HCT116 (cell line): ENCODE measurements around the gene GOT1. TPM values are rescaled to one million over a fixed set of nuclear protein-coding genes. Genes with fewer than 3 reads are reported as not detected.

Source experiments
- ATAC-seq: fragments of 200-7000 bp; cut with Tn5 transposase; 2 replicates; pipeline ENCODE4 v1.9.1; 2020; ENCODE audit warnings: mild to moderate bottlenecking, moderate library complexity
- BruUV-seq: library from RNA; stranded (reverse); fragments of 400-500 nt; replicated peaks from 2 replicates; lab custom pipeline; 2021; lab: Mats Ljungman, UMichigan
- CTCF ChIA-PET: fragments of 300-600 bp; sonication (Branson Sonifier 250); formaldehyde crosslinking; loops from one replicate; lab custom pipeline; 2021; ENCODE audit warnings: antibody characterized with exemption; lab: Charles Lee
- POLR2A ChIA-PET: fragments of 300-600, 350-600 bp; sonication (Branson Sonifier 250); formaldehyde crosslinking; loops from one replicate; lab custom pipeline; 2021; ENCODE audit warnings: antibody characterized with exemption; lab: Charles Lee
- RAD21 ChIA-PET, 2 experiments: fragments of 300-600 bp; sonication (Branson Sonifier 250); formaldehyde crosslinking; loops; one replicate each; lab custom pipeline; 2023; ENCODE audit warnings: low total read pairs in 2 of 2; ENCODE audit not compliant: uncharacterized antibody in 2 of 2, unreplicated experiment in 2 of 2, low non-redundant PET in 1 of 2; lab: Charles Lee
- DNase-seq: peaks from one replicate; pipeline ENCODE4 v3.0.0-alpha.2; 2010; ENCODE audit warnings: low read depth, low spot score
- H2AFZ ChIP-seq: fragments of 200-600 bp; shearing (Covaris generic), sonication (generic); 2 replicates; pipeline ENCODE4 v1.6.1; 2017; ENCODE audit warnings: low read depth, mixed run types, mixed read lengths, antibody characterized with exemption, low read length; ENCODE audit not compliant: poor library complexity, severe bottlenecking
- H3K27ac ChIP-seq: 2 replicates; pipeline ENCODE4 v1.5.1; 2012; ENCODE audit warnings: low read depth, low read length
- H3K27me3 ChIP-seq: fragments of 200-600 bp; sonication (generic); 2 replicates; pipeline ENCODE4 v1.6.1; 2016; ENCODE audit warnings: mixed run types, low read length, mixed read lengths; ENCODE audit not compliant: insufficient read depth
- H3K36me3 ChIP-seq, 2 experiments: fragments of 200-500 bp in 1 of 2; fragments of 200-600 bp in 1 of 2; sonication (Bioruptor generic) in 1 of 2; sonication (generic) in 1 of 2; 2 replicates each; pipeline versions ENCODE4 v1.5.1 to v1.6.1; 2014 to 2016; ENCODE audit warnings: low read length in 2 of 2, inconsistent platforms in 1 of 2, mixed read lengths in 1 of 2, mixed run types in 1 of 2; ENCODE audit not compliant: insufficient read depth in 2 of 2, control insufficient read depth in 1 of 2
- H3K4me1 ChIP-seq, 2 experiments: fragments of 200-600 bp in 1 of 2; sonication (generic) in 1 of 2; 2 replicates each; pipeline versions ENCODE4 v1.5.1 to v1.6.1; 2012 to 2017; ENCODE audit warnings: low read length in 2 of 2, inconsistent platforms in 1 of 2, mild to moderate bottlenecking in 1 of 2, mixed read lengths in 1 of 2, mixed run types in 1 of 2, moderate library complexity in 1 of 2; ENCODE audit not compliant: insufficient read depth in 2 of 2, control insufficient read depth in 1 of 2
- H3K4me2 ChIP-seq: fragments of 200-600 bp; sonication (generic); 2 replicates; pipeline ENCODE4 v1.6.1; 2017; ENCODE audit warnings: mixed run types, low read length, mixed read lengths
- H3K4me3 ChIP-seq, 2 experiments: fragments of 200-600 bp in 1 of 2; sonication (generic) in 1 of 2; replicated peaks in 1 of 2; 2 replicates each; pipeline ENCODE4 v1.5.1; 2011 to 2016; ENCODE audit warnings: low read length in 2 of 2, control low read depth in 1 of 2, low read depth in 1 of 2, mild to moderate bottlenecking in 1 of 2, mixed read lengths in 1 of 2, mixed run types in 1 of 2
- H3K79me2 ChIP-seq: fragments of 200-600 bp; sonication (generic); 2 replicates; pipeline ENCODE4 v1.6.1; 2017; ENCODE audit warnings: mild to moderate bottlenecking, mixed run types, low read length, moderate library complexity, mixed read lengths; ENCODE audit not compliant: insufficient read depth
- H3K9ac ChIP-seq: fragments of 200-600 bp; sonication (generic); 2 replicates; pipeline ENCODE4 v1.6.1; 2016; ENCODE audit warnings: low read length, mixed read lengths
- H3K9me2 ChIP-seq: fragments of 200-600 bp; sonication (generic), shearing (Covaris generic); 2 replicates; pipeline ENCODE4 v1.6.1; 2017; ENCODE audit warnings: mixed run types, mild to moderate bottlenecking, moderate library complexity; ENCODE audit not compliant: insufficient read depth
- H3K9me3 ChIP-seq, 2 experiments: fragments of 200-500 bp in 1 of 2; fragments of 200-600 bp in 1 of 2; sonication (Bioruptor generic) in 1 of 2; sonication (generic) in 1 of 2; 2 replicates each; pipeline ENCODE4 v1.6.1; 2014 to 2017; ENCODE audit warnings: low read length in 2 of 2, mixed read lengths in 2 of 2, inconsistent platforms in 1 of 2, low read depth in 1 of 2, mild to moderate bottlenecking in 1 of 2, mixed run types in 1 of 2, moderate library complexity in 1 of 2; ENCODE audit not compliant: control insufficient read depth in 1 of 2, insufficient read depth in 1 of 2
- H4K20me1 ChIP-seq: fragments of 200-600 bp; sonication (generic), shearing (Covaris generic); 2 replicates; pipeline ENCODE4 v1.6.1; 2017; ENCODE audit warnings: mixed run types, mild to moderate bottlenecking, moderate library complexity; ENCODE audit not compliant: insufficient read depth
- ATF3 ChIP-seq: IDR thresholded peaks from 2 replicates; pipeline ENCODE4 v1.6.1; 2012
- CEBPB ChIP-seq: IDR thresholded peaks from 2 replicates; pipeline ENCODE4 v1.6.1; 2012; ENCODE audit warnings: low read depth
- EZH2 ChIP-seq: fragments of 200-600 bp; sonication (generic); IDR thresholded peaks from 2 replicates; pipeline ENCODE4 v1.6.1; 2017; ENCODE audit warnings: antibody characterized with exemption, mixed run types
- FOSL1 ChIP-seq: IDR thresholded peaks from 2 replicates; pipeline ENCODE4 v1.6.1; 2012; ENCODE audit warnings: low read depth
- JUND ChIP-seq: IDR thresholded peaks from 2 replicates; pipeline ENCODE4 v1.6.1; 2012
- MAX ChIP-seq: IDR thresholded peaks from 2 replicates; pipeline ENCODE4 v1.6.1; 2012
- POLR2AphosphoS5 ChIP-seq: IDR thresholded peaks from 2 replicates; pipeline ENCODE4 v1.6.1; 2011; ENCODE audit warnings: mild to moderate bottlenecking, low read depth, low read length, moderate library complexity
- RAD21 ChIP-seq: IDR thresholded peaks from 2 replicates; pipeline ENCODE4 v1.6.1; 2012; ENCODE audit warnings: low read depth, mild to moderate bottlenecking
- REST ChIP-seq: IDR thresholded peaks from 2 replicates; pipeline ENCODE4 v1.6.1; 2012; ENCODE audit warnings: low read depth
- SP1 ChIP-seq: IDR thresholded peaks from 2 replicates; pipeline ENCODE4 v1.6.1; 2012; ENCODE audit warnings: low read depth
- SRF ChIP-seq: IDR thresholded peaks from 2 replicates; pipeline ENCODE4 v1.6.1; 2012; ENCODE audit warnings: low read depth
- TCF7L2 ChIP-seq: IDR thresholded peaks from 2 replicates; pipeline ENCODE4 v1.7.0; 2011; ENCODE audit warnings: borderline replicate concordance, inconsistent platforms; ENCODE audit not compliant: insufficient read depth, insufficient read length; ENCODE audit errors: extremely low read depth
- YY1 ChIP-seq: IDR thresholded peaks from 2 replicates; pipeline ENCODE4 v1.6.1; 2011; ENCODE audit warnings: low read length, low read depth, moderate library complexity, mild to moderate bottlenecking; ENCODE audit not compliant: insufficient replicate concordance; ENCODE audit errors: extremely low read depth
- ZFX ChIP-seq: fragments of 450-650 bp; IDR thresholded peaks from 2 replicates; pipeline ENCODE4 v1.6.1; 2017
- intact Hi-C: fragments of 100-400 bp; cut with micrococcal nuclease; formaldehyde crosslinking; loops from 2 replicates; pipeline ENCODE4 v1.10.0; 2022
- total RNA-seq: library from RNA; stranded (reverse); gene quantifications from one replicate; pipeline ENCODE4 v1.2.1, GENCODE V29; 2021; ENCODE audit not compliant: unreplicated experiment

GOT1 gene
- total RNA-seq, 1 experiment from 2014 or later, result 135 TPM

- no peak overlapping the region for H3K4me2 ChIP-seq
- no peaks in the 10 kb centered on the region for H3K79me2 ChIP-seq
- BruUV-seq, result no TSS peak
- no peak for ATAC-seq
- H3K9me3 ChIP-seq, result no peaks in the 10 kb centered on the region
- peaks cover 8% of the 10 kb centered on the region for H3K27me3 ChIP-seq
- H3K4me1 ChIP-seq, result peaks cover 15 to 31% of the 10 kb centered on the region in 2 experiments; a peak in 3 of 4 replicates
- H3K27ac ChIP-seq, result no peak overlapping the region
- intact Hi-C loops, result loop anchor here (5.0 kb wide), 2 partner anchors 203 to 318 kb away; no protein-coding TSS in a partner anchor
- TF ChIP-seq POLR2AphosphoS5 (no peak; the same call in 1 of the 2 replicates), REST (no peak), SRF (no peak), YY1 (no peak), RAD21 (no peak), SP1 (no peak), MAX (no peak), FOSL1 (no peak), TCF7L2 (no peak), CEBPB (no peak), ATF3 (no peak), ZFX (no peak), EZH2 (no peak), JUND (no peak; the same call in 1 of the 2 replicates)
- H4K20me1 ChIP-seq, result no peaks in the 10 kb centered on the region
- POLR2A ChIA-PET, result interaction anchor here (1.1 kb wide), 1 partner anchor 36 kb away, joined by 4 read pairs; the partner anchor contains the start of gene GOT1
- no peaks in the 10 kb centered on the region for H3K9me2 ChIP-seq
- no peak overlapping the region for H3K9ac ChIP-seq
- no peak overlapping the region for H2AFZ ChIP-seq
- RAD21 ChIA-PET, result no interaction called here
- CTCF ChIA-PET, result no interaction called here
- H3K36me3 ChIP-seq, result peaks cover 16 to 19% of the 10 kb centered on the region in 2 experiments
- no peak overlapping the region for H3K4me3 ChIP-seq
- DNase-seq, result no peak
Observed at GRCh38 chr10:99394256-99394655, 36.2 kb downstream of the GOT1 start.
